Uterus (tissue), 4 donors: ENCODE measurements around the gene FOSL2. TPM values are rescaled to one million over a fixed set of nuclear protein-coding genes. Genes with fewer than 3 reads are reported as not detected.

ENCODE experiments used
- DNase-seq, 2 donors: peaks; one replicate each; pipeline ENCODE4 v3.0.0-alpha.2; 2019 to 2020
- H3K27ac ChIP-seq, 2 donors: fragments of 200-600 bp; sonication (generic); 1 replicate in 1 of 2; 2 replicates in 1 of 2; pipeline ENCODE4 v1.5.1; 2016 to 2018
- H3K27me3 ChIP-seq, 2 donors: fragments of 200-600 bp; sonication (generic); one replicate each; pipeline ENCODE4 v1.5.1; 2018 to 2019; ENCODE audit warnings: control low read depth in 1 of 2
- H3K36me3 ChIP-seq, 2 donors: fragments of 200-600 bp; sonication (generic); one replicate each; pipeline ENCODE4 v1.5.1; 2019; ENCODE audit warnings: control low read depth in 1 of 2
- H3K4me1 ChIP-seq, 2 donors: fragments of 200-600 bp; sonication (generic); one replicate each; pipeline ENCODE4 v1.5.1; 2018 to 2019; ENCODE audit warnings: control low read depth in 1 of 2
- H3K4me3 ChIP-seq, 2 donors: fragments of 200-600 bp; sonication (generic); 1 replicate in 1 of 2; 2 replicates in 1 of 2; pipeline ENCODE4 v1.5.1; 2018 to 2019; ENCODE audit warnings: mild to moderate bottlenecking in 1 of 2
- H3K9me3 ChIP-seq, 2 donors: fragments of 200-600 bp; sonication (generic); one replicate each; pipeline ENCODE4 v1.5.1; 2019; ENCODE audit warnings: control low read depth in 1 of 2
- CTCF ChIP-seq, 4 experiments: fragments of 200-600 bp in 2 of 4; fragments of 450-650 bp in 2 of 4; sonication (generic) in 2 of 4; IDR thresholded peaks; one replicate each; pipeline ENCODE4 v1.5.1; 2016 to 2019; ENCODE audit warnings: antibody characterized with exemption in 4 of 4, mild to moderate bottlenecking in 2 of 4, moderate library complexity in 1 of 4
- POLR2A ChIP-seq, 2 donors: fragments of 450-650 bp; IDR thresholded peaks; one replicate each; pipeline ENCODE4 v1.6.1; 2016; ENCODE audit warnings: antibody characterized with exemption in 2 of 2, mild to moderate bottlenecking in 1 of 2, moderate library complexity in 1 of 2
- intact Hi-C: fragments of 100-400 bp; cut with DNase I; formaldehyde crosslinking; loops from one replicate; pipeline ENCODE4 v1.15.1; 2023; ENCODE audit warnings: low total_unique reads
- total RNA-seq, 4 donors: library from RNA; depleted of rRNA in 3 of 4; stranded (reverse); fragments of >200 nt in 3 of 4; gene quantifications; one replicate each; pipeline versions ENCODE4 v1.1.0 to v1.2.4, GENCODE V29; 2014 to 2023
- donor health status: DM: yes; HTN: yes; CAD: no.

The FOSL2 gene
- total RNA-seq, 4 donors from 2014 or later: 39.8 to 134 (median 58.7) TPM

GRCh38 chr2:28399956-28400355 lies 7.3 kb downstream of the FOSL2 start:
- H3K4me1 ChIP-seq: peaks cover 25 to 57% of the 10 kb centered on the region in 2 donors
- H3K4me3 ChIP-seq: peak overlapping the region in 1 of 2 donors; percentile 71
- no peaks in the 10 kb centered on the region for H3K36me3 ChIP-seq
- TF ChIP-seq POLR2A (IDR thresholded peaks at IDR 0.05): no peak
- TF ChIP-seq CTCF (IDR thresholded peaks at IDR 0.05): no peak
- intact Hi-C loops: loop anchor here (10.0 kb wide), 2 partner anchors 315 to 505 kb away; partner anchors contain the start of genes BABAM2 and RBKS
- no peak for DNase-seq
- H3K9me3 ChIP-seq: no peaks in the 10 kb centered on the region
- H3K27ac ChIP-seq: peak overlapping the region; percentile 99 to 100
- H3K27me3 ChIP-seq: no peaks in the 10 kb centered on the region

GRCh38 chr2:28400419-28400818 lies 7.8 kb downstream of the FOSL2 start:
- Histone ChIP-seq H3K27me3 (no peaks in the 10 kb centered on the region), H3K9me3 (no peaks in the 10 kb centered on the region), H3K36me3 (no peaks in the 10 kb centered on the region), H3K4me1 (peaks cover 25 to 57% of the 10 kb centered on the region in 2 donors), H3K27ac (peak overlapping the region; percentile 99 to 100), H3K4me3 (peak overlapping the region in 1 of 2 donors; percentile 3)
- DNase-seq: no peak
- TF ChIP-seq POLR2A (IDR thresholded peaks at IDR 0.05) (no peak), CTCF (IDR thresholded peaks at IDR 0.05) (no peak)
- intact Hi-C loops: no loop called here

GRCh38 chr2:28400921-28401320 lies 8.3 kb downstream of the FOSL2 start:
- H3K36me3 ChIP-seq: no peaks in the 10 kb centered on the region
- intact Hi-C loops: no loop called here
- H3K27ac ChIP-seq: peak overlapping the region; percentile 99 to 100
- peaks cover 25 to 57% of the 10 kb centered on the region in 2 donors for H3K4me1 ChIP-seq
- H3K27me3 ChIP-seq: no peaks in the 10 kb centered on the region
- DNase-seq: no peak
- H3K9me3 ChIP-seq: no peaks in the 10 kb centered on the region
- H3K4me3 ChIP-seq: peak overlapping the region in 1 of 2 donors; percentile 3
- TF ChIP-seq POLR2A (IDR thresholded peaks at IDR 0.05): no peak
- TF ChIP-seq CTCF (IDR thresholded peaks at IDR 0.05): no peak

GRCh38 chr2:28401411-28401810 lies 8.8 kb downstream of the FOSL2 start:
- no peaks in the 10 kb centered on the region for H3K27me3 ChIP-seq

More at GRCh38 chr2:28401411-28401810, 8.8 kb downstream of the FOSL2 start:
- Histone ChIP-seq H3K36me3 (no peaks in the 10 kb centered on the region), H3K27ac (peak overlapping the region in 1 of 2 donors; percentile 99), H3K4me1 (peaks cover 29 to 59% of the 10 kb centered on the region in 2 donors), H3K9me3 (no peaks in the 10 kb centered on the region), H3K4me3 (peak overlapping the region in 1 of 2 donors; percentile 3)
- TF ChIP-seq CTCF (IDR thresholded peaks at IDR 0.05) (no peak), POLR2A (IDR thresholded peaks at IDR 0.05) (no peak)
- intact Hi-C loops: no loop called here
- DNase-seq: no peak
